ENCODE measurements around the gene CCNQ.

DNA sequence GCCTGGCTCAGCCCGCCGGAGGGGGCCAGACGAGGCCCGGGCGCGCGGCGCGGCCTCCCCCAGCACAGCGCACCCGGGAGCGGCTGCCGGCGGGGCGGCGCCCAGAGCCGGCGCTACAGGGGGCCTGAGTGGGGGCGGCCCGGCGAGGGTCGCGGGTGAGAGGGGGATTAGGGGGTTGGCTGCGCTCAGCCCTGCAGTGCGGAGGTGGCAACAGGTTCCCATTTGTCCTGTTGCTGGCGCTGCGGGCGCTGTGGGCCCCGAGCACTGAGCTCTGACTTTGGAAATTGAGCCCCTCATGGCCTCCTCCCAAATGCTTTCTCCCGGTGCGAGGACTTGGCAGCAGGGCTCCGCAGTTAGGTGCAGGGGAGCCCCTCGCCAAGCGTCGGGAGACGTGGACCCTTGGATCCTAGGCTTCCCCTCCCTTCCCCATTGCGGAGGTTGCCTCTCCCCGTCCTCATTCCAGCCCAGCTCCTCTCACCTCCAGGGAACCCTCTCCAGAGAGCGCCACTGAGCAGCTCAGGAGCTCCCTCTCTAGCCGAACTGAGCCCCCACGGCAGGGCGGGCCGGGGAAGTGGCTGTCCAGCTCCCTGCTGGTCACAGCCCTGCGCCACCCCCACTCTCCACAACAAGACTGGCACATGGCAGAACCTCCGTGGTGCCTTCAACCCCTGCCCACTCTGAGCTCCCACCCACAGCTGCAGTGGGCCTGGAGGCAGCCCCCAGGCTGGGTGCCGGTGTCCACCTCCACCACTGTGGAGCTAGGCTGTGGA, 45.6 kb upstream of the CCNQ start:
- TF ChIP-seq, protein P1, sequence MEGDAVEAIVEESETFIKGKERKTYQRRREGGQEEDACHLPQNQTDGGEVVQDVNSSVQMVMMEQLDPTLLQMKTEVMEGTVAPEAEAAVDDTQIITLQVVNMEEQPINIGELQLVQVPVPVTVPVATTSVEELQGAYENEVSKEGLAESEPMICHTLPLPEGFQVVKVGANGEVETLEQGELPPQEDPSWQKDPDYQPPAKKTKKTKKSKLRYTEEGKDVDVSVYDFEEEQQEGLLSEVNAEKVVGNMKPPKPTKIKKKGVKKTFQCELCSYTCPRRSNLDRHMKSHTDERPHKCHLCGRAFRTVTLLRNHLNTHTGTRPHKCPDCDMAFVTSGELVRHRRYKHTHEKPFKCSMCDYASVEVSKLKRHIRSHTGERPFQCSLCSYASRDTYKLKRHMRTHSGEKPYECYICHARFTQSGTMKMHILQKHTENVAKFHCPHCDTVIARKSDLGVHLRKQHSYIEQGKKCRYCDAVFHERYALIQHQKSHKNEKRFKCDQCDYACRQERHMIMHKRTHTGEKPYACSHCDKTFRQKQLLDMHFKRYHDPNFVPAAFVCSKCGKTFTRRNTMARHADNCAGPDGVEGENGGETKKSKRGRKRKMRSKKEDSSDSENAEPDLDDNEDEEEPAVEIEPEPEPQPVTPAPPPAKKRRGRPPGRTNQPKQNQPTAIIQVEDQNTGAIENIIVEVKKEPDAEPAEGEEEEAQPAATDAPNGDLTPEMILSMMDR (conservative IDR thresholded peaks at IDR 0.05 in 1 of 2, IDR thresholded peaks at IDR 0.05 in 1 of 2; ENCODE audit: extremely low read depth in 1 of 2, insufficient read depth in 1 of 2, low read depth in 1 of 2, low read length in 2 of 2) = no peak
- TF ChIP-seq EZH2 (IDR thresholded peaks at IDR 0.05; ENCODE audit: borderline replicate concordance, low read length) = no peak

All from mammary epithelial cell (primary cell).